Heart right ventricle (tissue), 16 donors: Measurements from ENCODE around the gene TMEM87B. TPM values are rescaled to one million over a fixed set of nuclear protein-coding genes. Genes with fewer than 3 reads are reported as not detected.

ENCODE experiments used
- ATAC-seq, 8 donors: fragments of 200-7000 bp; cut with Tn5 transposase; one replicate each; pipeline ENCODE4 v1.9.1; 2020; ENCODE audit warnings: mild to moderate bottlenecking in 8 of 8, moderate library complexity in 8 of 8, moderate number of reproducible peaks in 1 of 8
- DNase-seq, 2 donors: peaks; one replicate each; pipeline ENCODE4 v3.0.0-alpha.2; 2020
- H3K27ac ChIP-seq, 10 donors: fragments of 200-600 bp; sonication (generic) in 2 of 10; one replicate each; pipeline versions ENCODE4 v1.5.0 to v1.8.0; 2020 to 2022; ENCODE audit warnings: mild to moderate bottlenecking in 3 of 10
- H3K27me3 ChIP-seq, 7 donors: fragments of 200-600 bp; one replicate each; pipeline ENCODE4 v1.8.0; 2021 to 2022; ENCODE audit warnings: mild to moderate bottlenecking in 2 of 7
- H3K36me3 ChIP-seq, 9 donors: fragments of 200-600 bp; sonication (generic) in 1 of 9; one replicate each; pipeline versions ENCODE4 v1.5.0 to v1.8.0; 2020 to 2022; ENCODE audit warnings: mild to moderate bottlenecking in 2 of 9
- H3K4me1 ChIP-seq, 9 donors: fragments of 200-600 bp; sonication (generic) in 1 of 9; one replicate each; pipeline versions ENCODE4 v1.5.0 to v1.8.0; 2020 to 2022; ENCODE audit warnings: mild to moderate bottlenecking in 4 of 9
- H3K4me3 ChIP-seq, 10 donors: fragments of 200-600 bp; sonication (generic) in 2 of 10; one replicate each; pipeline versions ENCODE4 v1.5.0 to v1.8.0; 2020 to 2022; ENCODE audit warnings: mild to moderate bottlenecking in 7 of 10, moderate library complexity in 2 of 10
- H3K9me3 ChIP-seq, 11 donors: fragments of 200-600 bp in 10 of 11; sonication (generic) in 2 of 11; one replicate each; pipeline versions ENCODE4 v1.5.0 to v1.8.0; 2013 to 2022; ENCODE audit warnings: mild to moderate bottlenecking in 2 of 11, control low read depth in 1 of 11, moderate library complexity in 1 of 11
- WGBS, 2 donors: extraction: QIAGEN DNeasy Blood & Tissue Kit; methylation state at CpG; one replicate each; pipeline ENCODE4 v1.1.7; 2013; ENCODE audit warnings: inconsistent platforms in 1 of 2; 5-methylcytosine and 5-hydroxymethylcytosine counted together
- intact Hi-C, 10 donors: fragments of 100-400 bp; cut with DNase I; formaldehyde crosslinking; loops; one replicate each; pipeline versions ENCODE4 v1.11.1 to v1.14.2; 2022
- polyA plus RNA-seq, 2 donors: library from polyadenylated mRNA; stranded (reverse); fragments of 200-250 nt; gene quantifications; one replicate each; pipeline ENCODE4 v1.2.3, GENCODE V29; 2013
- total RNA-seq, 10 donors: library from RNA; stranded (reverse); fragmentation: NEBNext Ultra II Directional in 3 of 10; extraction: Animal tissue kit (Norgen Biotek cat#: 25700) in 3 of 10; gene quantifications; one replicate each; pipeline versions ENCODE4 v1.2.1 to v1.2.4, GENCODE V29; 2021 to 2023
- TF ChIP-seq, protein P1 (sequence below), 9 donors: fragments of 200-600 bp; sonication (generic) in 2 of 9; IDR thresholded peaks; one replicate each; pipeline versions ENCODE4 v1.5.0 to v1.8.0; 2021 to 2022; ENCODE audit warnings: antibody characterized with exemption in 9 of 9, mild to moderate bottlenecking in 5 of 9, moderate library complexity in 1 of 9
- donor health status: Arrhythmogenic right ventricular cardiomyopathy.
- donor health status: ischemic (EF 13 %, LVEDD 7.1; RV severe dilation, severe dysfunction).
- donor health status: healthy with polysubstance abuse.
- donor health status: DM: no; HTN: yes; CAD: no.
- donor health status: DM: no; HTN: no; CAD: no.
- donor health status: ischemic (EF 25% LVEDD 6.9; RV normal size, moderate dysfunction).
- donor health status: ischemic (EF 25% LVEDD 5.7; RV mildly dilated, moderate dysfunction).
- donor health status: healthy.
- donor health status: DM: yes; HTN: yes; CAD: no.
- donor health status: Ischemic cardiomyopathy.
- donor health status: ischemic (EF 35%, LVEDD 5.7; RV mildly dilated, moderate dysfunction).
- donor health status: nonischemic (EF 11% LVEDD 7.7; RV severe dilation, severe dysfunction).
- donor health status: DM: yes; HTN: yes; CAD: no.
- donor health status: PGD.
- donor health status: ischemic (EF 29% LVEDD 5.4; RV normal size, mild dysfunction).
- donor health status: nonischemic (EF 23%, LVEDD 6.1; RV moderate dilation, normal function).

Gene TMEM87B
- total and polyA plus RNA-seq, 12 donors: 4.4 to 11.1 (median 5.7) TPM

DNA sequence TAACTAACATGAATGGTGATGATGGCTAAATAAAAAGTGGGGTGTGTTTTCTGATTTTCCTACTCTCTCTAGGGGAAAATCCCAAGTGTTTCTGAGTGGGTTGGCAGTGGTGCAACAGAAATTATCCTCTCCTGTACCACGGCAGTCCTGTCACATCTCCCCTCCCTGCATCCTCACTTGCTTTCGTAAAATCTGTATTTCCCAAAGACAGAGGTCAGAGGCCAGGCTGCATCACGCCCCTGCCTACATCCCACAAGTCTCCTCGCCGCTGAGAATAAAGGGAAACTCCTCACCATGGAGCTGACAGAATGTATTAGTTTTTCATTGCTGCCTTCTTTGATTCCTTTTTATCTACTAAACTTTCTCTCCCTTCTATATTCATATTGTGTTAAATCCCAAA, 96.2 kb downstream of the TMEM87B start:
- TF ChIP-seq, protein P1, sequence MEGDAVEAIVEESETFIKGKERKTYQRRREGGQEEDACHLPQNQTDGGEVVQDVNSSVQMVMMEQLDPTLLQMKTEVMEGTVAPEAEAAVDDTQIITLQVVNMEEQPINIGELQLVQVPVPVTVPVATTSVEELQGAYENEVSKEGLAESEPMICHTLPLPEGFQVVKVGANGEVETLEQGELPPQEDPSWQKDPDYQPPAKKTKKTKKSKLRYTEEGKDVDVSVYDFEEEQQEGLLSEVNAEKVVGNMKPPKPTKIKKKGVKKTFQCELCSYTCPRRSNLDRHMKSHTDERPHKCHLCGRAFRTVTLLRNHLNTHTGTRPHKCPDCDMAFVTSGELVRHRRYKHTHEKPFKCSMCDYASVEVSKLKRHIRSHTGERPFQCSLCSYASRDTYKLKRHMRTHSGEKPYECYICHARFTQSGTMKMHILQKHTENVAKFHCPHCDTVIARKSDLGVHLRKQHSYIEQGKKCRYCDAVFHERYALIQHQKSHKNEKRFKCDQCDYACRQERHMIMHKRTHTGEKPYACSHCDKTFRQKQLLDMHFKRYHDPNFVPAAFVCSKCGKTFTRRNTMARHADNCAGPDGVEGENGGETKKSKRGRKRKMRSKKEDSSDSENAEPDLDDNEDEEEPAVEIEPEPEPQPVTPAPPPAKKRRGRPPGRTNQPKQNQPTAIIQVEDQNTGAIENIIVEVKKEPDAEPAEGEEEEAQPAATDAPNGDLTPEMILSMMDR (IDR thresholded peaks at IDR 0.05): no peak
- ATAC-seq: no peak
- peaks cover 0 to 30% (median 8%) of the 10 kb centered on the region in 9 donors for H3K4me1 ChIP-seq
- H3K9me3 ChIP-seq: no peaks in the 10 kb centered on the region
- WGBS, 2 donors: 87 to 91% methylated on average over 5 of the region's 5 CpGs
- peak overlapping the region in 5 of 10 donors; percentile 15 to 75 (median 31) for H3K27ac ChIP-seq
- H3K27me3 ChIP-seq: no peaks in the 10 kb centered on the region
- no peaks in the 10 kb centered on the region for H3K36me3 ChIP-seq
- intact Hi-C loops: no loop called here
- H3K4me3 ChIP-seq: no peak overlapping the region
- no peak for DNase-seq

- no peak for ATAC-seq
- intact Hi-C loops: no loop called here
- TF ChIP-seq, protein P1 (IDR thresholded peaks at IDR 0.05): no peak
- 96 to 97% methylated on average over 18 of the region's 18 CpGs for WGBS, 2 donors
- Histone ChIP-seq H3K4me3 (no peak overlapping the region), H3K27ac (no peak overlapping the region), H3K9me3 (no peaks in the 10 kb centered on the region), H3K4me1 (peaks cover 0 to 31% (median 8%) of the 10 kb centered on the region in 9 donors), H3K36me3 (no peaks in the 10 kb centered on the region), H3K27me3 (no peaks in the 10 kb centered on the region)
- DNase-seq: no peak
These were observed 96.8 kb downstream of the TMEM87B start for GRCh38 chr2:112151701-112152440.

- Histone ChIP-seq H3K27me3 (no peaks in the 10 kb centered on the region), H3K4me3 (no peak overlapping the region), H3K4me1 (peaks cover 0 to 31% (median 8%) of the 10 kb centered on the region in 9 donors), H3K36me3 (no peaks in the 10 kb centered on the region), H3K27ac (no peak overlapping the region), H3K9me3 (no peaks in the 10 kb centered on the region)
- TF ChIP-seq, protein P1 (IDR thresholded peaks at IDR 0.05): no peak
- ATAC-seq: no peak
- DNase-seq: no peak
- intact Hi-C loops: no loop called here
- WGBS, 2 donors: 95 to 98% methylated on average over 10 of the region's 10 CpGs
These were observed 97.6 kb downstream of the TMEM87B start for GRCh38 chr2:112152476-112153178.

DNA sequence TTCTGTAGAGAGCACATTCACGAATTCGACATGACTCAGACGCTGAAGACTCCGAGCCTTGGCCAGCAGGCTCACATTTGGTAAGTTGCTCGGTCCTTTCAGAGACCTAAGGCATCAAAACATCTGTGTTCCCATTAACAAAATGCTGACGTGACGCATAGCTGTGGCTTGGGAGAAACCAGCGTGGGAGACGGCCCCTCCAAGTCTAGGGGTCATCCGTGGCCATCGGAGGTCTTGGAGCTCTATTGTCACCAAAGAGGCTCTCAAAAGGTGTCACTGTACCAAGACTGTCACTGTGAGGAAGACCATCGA, 98.1 kb downstream of the TMEM87B start:
- H3K27me3 ChIP-seq: no peaks in the 10 kb centered on the region
- intact Hi-C loops: no loop called here
- peaks cover 0 to 30% (median 8%) of the 10 kb centered on the region in 9 donors for H3K4me1 ChIP-seq
- H3K36me3 ChIP-seq: no peaks in the 10 kb centered on the region
- TF ChIP-seq, protein P1 (IDR thresholded peaks at IDR 0.05): no peak
- H3K4me3 ChIP-seq: no peak overlapping the region
- no peak for ATAC-seq
- DNase-seq: no peak
- H3K27ac ChIP-seq: no peak overlapping the region
- H3K9me3 ChIP-seq: no peaks in the 10 kb centered on the region
- WGBS, 2 donors: 92 to 93% methylated on average over 12 of the region's 12 CpGs
